ENCODE measurements around the gene TMEM132A.
"Not testable (repeated sequence)": the region's sequence is repeated elsewhere in the genome, so short reads cannot be mapped to it uniquely, and the experiment has no call there.

The TMEM132A gene

DNA sequence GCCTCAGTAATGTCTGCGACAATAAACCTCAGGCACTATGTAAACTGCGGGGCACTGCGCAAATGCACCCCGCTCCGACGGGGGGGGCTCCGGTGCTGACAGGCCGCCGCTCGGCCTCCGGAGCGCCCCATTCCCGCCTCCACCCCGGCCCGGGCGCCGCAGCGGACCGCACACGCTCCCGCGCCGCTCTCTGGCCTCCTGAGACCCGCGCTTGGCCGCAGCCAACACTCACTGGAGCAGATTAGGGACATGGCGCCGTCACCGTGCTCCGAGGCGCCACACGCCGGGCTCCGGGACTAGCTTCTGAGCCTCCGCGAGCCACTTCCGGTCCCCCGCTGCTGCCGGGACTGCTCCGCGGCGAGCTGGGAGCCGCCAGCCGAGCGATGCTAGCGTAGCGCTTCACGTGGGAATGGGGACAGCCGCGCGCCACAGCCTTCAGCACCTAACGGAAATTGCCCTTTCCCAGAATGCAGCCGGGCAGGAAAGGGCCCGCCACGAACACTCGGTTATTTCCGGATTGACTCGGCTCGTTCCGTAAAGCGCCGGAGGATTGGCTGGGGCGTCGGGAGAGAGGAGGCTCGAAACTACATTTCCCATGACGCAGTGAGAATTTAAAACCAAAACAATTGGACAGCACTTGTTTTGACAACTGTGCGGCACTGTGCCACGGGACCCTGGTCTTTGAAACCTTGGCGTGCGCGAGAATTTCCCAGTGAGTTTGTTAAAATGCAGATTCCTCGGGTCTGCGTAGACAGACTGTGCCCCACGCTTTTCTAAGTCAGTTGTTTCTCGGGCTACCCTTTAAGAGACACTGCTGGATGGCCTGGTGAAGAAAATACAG lies 17.9 kb upstream of the TMEM132A start, which contains the start of gene PRPF19:
Gene PRPF19, minus strand, starts transcription at position 454 of the 841 bp plus-strand sequence. Its CDS starts 203 bp downstream, at position 251.
- peak; percentile 97 for DNase-seq

- no peak for DNase-seq
Observed at GRCh38 chr11:60908803-60909202, 15.5 kb upstream of the TMEM132A start.

GRCh38 chr11:60909680-60910280 lies 14.5 kb upstream of the TMEM132A start:
- DNase-seq: not testable (repeated sequence)

DNA sequence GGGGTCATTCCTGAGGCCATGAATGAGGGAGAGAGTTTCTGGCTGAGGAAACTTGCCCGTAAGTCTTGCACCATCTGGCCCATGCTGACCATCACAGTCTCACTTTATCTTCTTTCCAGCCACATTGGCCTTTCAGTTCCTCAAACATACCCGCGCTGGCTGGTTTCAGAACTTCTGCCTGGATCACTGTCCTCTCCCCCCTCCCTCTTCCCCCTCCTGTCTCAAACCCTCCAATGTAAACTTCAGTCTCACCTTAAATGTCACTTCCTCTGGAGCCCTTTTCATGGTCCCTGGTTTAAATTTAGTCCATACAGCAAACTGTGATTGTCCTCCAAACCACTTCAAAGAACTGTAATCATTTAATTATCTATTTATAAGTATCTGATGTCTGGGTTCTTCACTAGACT lies 14.0 kb upstream of the TMEM132A start:
- no peak for DNase-seq

DNA sequence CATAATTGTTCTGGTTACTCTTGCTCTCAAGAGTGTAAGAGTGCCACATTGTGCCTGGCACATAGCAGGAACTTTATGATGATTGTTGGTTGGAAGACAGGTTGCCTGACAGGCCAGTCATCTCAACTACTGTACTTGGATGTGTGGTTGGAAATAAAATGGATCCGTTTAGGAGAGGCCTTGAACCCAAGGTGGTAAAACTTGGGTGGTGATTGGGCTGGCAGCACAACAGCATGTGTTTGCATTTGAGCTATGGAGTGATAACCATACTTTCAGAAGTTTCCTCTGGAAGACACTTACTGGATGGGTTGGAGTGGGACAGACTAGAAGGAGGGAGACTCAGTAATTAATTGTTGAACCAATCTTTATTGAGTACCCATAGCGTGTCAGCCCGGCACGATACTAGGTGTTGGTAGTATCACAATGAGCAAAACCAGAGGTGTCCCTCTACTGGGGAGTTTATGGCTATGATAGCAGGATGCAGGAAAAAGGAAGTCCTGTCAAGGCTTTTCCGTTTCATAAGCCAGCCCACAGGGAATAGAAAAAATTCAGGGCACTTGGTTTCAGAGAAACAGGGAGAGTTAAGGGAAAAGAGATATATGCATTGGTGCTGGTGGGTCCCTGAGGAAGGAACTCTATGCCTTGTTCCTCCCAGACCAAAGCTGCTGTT lies 13.4 kb upstream of the TMEM132A start:
- DNase-seq: no peak

GRCh38 chr11:60912223-60912850 lies 11.9 kb upstream of the TMEM132A start:
- DNase-seq: no peak

- DNase-seq: no peak
Observed at GRCh38 chr11:60912851-60913528, 11.3 kb upstream of the TMEM132A start.

GRCh38 chr11:60913793-60914632 lies 10.2 kb upstream of the TMEM132A start, which contains the start of gene TMEM109:
TMEM109 (plus strand) TSS chr11:60914158; CDS start chr11:60919694, 5,536 bp downstream.
- DNase-seq: peak; percentile 88

- DNase-seq: peak; percentile 28
Observed at GRCh38 chr11:60914633-60915247, 9.5 kb upstream of the TMEM132A start.

- peak; percentile 77 for DNase-seq
Observed at GRCh38 chr11:60915248-60915914, 8.9 kb upstream of the TMEM132A start.

DNA sequence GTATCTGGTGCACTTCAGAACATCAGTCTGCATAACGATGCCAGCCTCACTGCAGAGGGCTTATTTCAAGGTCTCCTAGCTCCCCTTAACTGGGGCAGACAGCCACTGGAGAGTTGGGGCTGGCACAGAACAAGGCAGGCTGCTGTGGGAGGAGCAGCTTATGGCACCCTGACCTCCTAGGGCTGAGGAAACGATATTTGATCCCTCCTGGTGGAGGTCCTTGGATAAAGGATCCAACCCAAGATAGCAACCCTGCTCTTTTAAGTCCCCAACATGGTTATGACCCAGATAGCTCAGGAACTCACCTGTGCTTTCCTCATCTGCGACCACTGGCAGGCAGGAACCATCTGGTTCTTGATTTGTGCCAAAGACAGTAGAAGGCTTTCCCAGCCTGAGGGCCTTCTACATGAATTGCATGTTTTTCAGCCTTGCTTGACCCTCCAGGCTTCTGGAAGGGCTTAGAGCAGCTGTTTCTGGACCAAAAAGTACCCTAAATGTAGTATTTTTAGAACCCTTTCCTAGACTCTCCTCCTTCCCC lies 7.5 kb upstream of the TMEM132A start:
- DNase-seq: no peak

DNA sequence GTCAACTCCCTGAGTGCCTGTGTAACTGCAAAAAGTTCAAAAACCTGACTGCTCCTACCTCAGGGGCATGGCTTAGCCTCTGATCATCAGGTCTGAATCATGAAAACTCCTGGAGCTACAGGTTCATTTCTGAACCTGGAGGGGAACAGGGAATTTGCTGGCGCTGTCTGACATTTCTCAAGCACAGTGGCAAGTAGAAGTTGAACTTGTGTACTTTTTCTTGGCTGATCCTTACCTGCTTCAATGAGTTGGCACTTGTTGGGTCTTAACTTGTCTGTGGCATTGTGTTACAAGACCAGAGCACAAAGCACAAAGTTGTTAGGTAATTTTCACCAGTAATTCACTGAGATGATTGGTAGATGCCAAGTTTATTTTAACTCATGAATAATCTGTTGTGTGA lies 7.0 kb upstream of the TMEM132A start:
- DNase-seq: no peak

- no peak for DNase-seq
Observed at GRCh38 chr11:60918251-60918938, 5.9 kb upstream of the TMEM132A start.

DNA sequence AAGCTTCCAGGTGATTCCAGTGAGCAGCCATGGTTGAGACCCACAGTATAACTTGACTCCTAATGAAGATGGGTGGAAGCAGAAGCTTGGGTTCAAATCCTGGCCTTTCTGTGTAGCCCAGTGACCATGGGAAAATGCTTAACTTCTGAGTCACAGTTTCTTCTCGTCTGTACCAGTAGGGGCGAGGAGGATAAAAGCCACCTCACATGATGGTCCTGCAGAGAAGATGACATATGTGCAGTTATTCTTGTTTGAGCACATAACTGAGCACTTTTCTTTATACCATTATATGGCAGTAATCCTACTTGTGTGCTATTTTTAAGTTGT lies 5.4 kb upstream of the TMEM132A start:
- DNase-seq: no peak

- no peak for DNase-seq
Observed at GRCh38 chr11:60919320-60919719, 4.9 kb upstream of the TMEM132A start.

- no peak for DNase-seq
Observed at GRCh38 chr11:60919956-60920355, 4.3 kb upstream of the TMEM132A start.

- DNase-seq: no peak
Observed at GRCh38 chr11:60921259-60921658, 3.0 kb upstream of the TMEM132A start.

DNA sequence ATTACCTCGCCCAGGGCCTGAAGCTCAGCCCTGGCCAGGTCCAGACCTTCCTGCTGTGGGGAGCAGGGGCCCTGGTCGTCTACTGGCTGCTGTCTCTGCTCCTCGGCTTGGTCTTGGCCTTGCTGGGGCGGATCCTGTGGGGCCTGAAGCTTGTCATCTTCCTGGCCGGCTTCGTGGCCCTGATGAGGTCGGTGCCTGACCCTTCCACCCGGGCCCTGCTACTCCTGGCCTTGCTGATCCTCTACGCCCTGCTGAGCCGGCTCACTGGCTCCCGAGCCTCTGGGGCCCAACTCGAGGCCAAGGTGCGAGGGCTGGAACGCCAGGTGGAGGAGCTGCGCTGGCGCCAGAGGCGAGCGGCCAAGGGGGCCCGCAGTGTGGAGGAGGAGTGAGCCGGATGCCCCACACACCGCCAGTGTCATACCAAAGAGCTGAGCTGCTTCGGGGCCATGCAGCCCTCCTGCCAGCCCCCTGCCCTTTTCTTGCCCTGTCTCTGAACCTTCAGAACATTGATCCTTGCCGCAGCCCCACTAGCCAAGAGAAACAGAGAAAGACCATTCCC lies 2.4 kb upstream of the TMEM132A start:
- no peak for DNase-seq

GRCh38 chr11:60922906-60923305 lies 1.4 kb upstream of the TMEM132A start:
- no peak for DNase-seq

Measured in stimulated activated naive CD4-positive, alpha-beta T cell treated with Interleukin-2 at 50 U/mL for 16 hours (primary cell).